ENCODE results near the gene AKAP9. TPM values are rescaled to one million over a fixed set of nuclear protein-coding genes. Genes with fewer than 3 reads are reported as not detected.

Gene AKAP9
- total and polyA plus RNA-seq, 9 of the 15 experiments (the other 6 are each of a cell fraction or from before 2014, with no cell fraction given): 25.5 to 80.9 (median 46.3) TPM

GRCh38 chr7:92133737-92134270 lies 193.1 kb downstream of the AKAP9 start (continued):
- TF ChIP-seq E2F1 (CRISPR knock-in tag; IDR thresholded peaks at IDR 0.05): peak; percentile 62; the same call in 1 of the 2 replicates
- peak; percentile 90 for TF ChIP-seq KAT7 (CRISPR knock-in tag; IDR thresholded peaks at IDR 0.05; ENCODE audit: borderline replicate concordance)
- TF ChIP-seq ZNF165 (CRISPR knock-in tag; IDR thresholded peaks at IDR 0.05; ENCODE audit: borderline replicate concordance): 0 out of 2 replicates have a peak, but pooled peaks have one; percentile 43
- peak; percentile 89 for TF ChIP-seq MTA1 (IDR thresholded peaks at IDR 0.05; ENCODE audit: borderline replicate concordance)
- TF ChIP-seq CTCF (IDR thresholded peaks at IDR 0.05 in 2 of 3, conservative IDR thresholded peaks at IDR 0.05 in 1 of 3; ENCODE audit: insufficient read depth in 2 of 3, low read depth in 1 of 3, low read length in 3 of 3): peak; percentile 85 to 95 (median 89)
- TF ChIP-seq HMG20B (CRISPR knock-in tag; IDR thresholded peaks at IDR 0.05): no peak
- TF ChIP-seq TARDBP (IDR thresholded peaks at IDR 0.05): peak; percentile 40; the same call in 1 of the 2 replicates
- TF ChIP-seq ZNF717 (CRISPR knock-in tag; IDR thresholded peaks at IDR 0.05): no peak
- TF ChIP-seq, protein P1, sequence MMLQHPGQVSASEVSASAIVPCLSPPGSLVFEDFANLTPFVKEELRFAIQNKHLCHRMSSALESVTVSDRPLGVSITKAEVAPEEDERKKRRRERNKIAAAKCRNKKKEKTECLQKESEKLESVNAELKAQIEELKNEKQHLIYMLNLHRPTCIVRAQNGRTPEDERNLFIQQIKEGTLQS (IDR thresholded peaks at IDR 0.05): no peak
- TF ChIP-seq, protein P1 (CRISPR knock-in tag; conservative IDR thresholded peaks at IDR 0.05): peak; percentile 64
- no peak; the same call in none of the 2 replicates for TF ChIP-seq TFAP4 (CRISPR knock-in tag; IDR thresholded peaks at IDR 0.05; ENCODE audit: borderline replicate concordance)
- peak; percentile 37; the same call in 1 of the 2 replicates for TF ChIP-seq GATA2 (CRISPR knock-in tag; IDR thresholded peaks at IDR 0.05)
- no peak for TF ChIP-seq NFE2 (IDR thresholded peaks at IDR 0.05; ENCODE audit: low read depth)
- peak; percentile 94 for TF ChIP-seq SMAD4 (CRISPR knock-in tag; conservative IDR thresholded peaks at IDR 0.05)
- no peak for TF ChIP-seq ZBTB5 (IDR thresholded peaks at IDR 0.05)
- TF ChIP-seq EGR1 (conservative IDR thresholded peaks at IDR 0.05): peak; percentile 98
- 0 out of 2 replicates have a peak, but pooled peaks have one; percentile 15 for TF ChIP-seq POLR2AphosphoS2 (IDR thresholded peaks at IDR 0.05; ENCODE audit: low read length)
- TF ChIP-seq ZBTB33 (CRISPR knock-in tag; IDR thresholded peaks at IDR 0.05): peak; percentile 78; the same call in 1 of the 2 replicates
